Activated CD4-positive, alpha-beta T cell treated with anti-CD3 and anti-CD28 coated beads for 4 hours (primary cell): ENCODE results near the gene CTNNBL1.

Experiments
- DNase-seq, 2 donors: peaks; one replicate each; pipeline ENCODE4 v3.0.0-alpha.2; 2020

Gene CTNNBL1

GRCh38 chr20:37742131-37742530 lies 48.3 kb downstream of the CTNNBL1 start:
- no peak for DNase-seq

- no peak for DNase-seq
Measured at GRCh38 chr20:37744347-37744746, 50.5 kb downstream of the CTNNBL1 start.

- no peak for DNase-seq
Measured at GRCh38 chr20:37745553-37745952, 51.7 kb downstream of the CTNNBL1 start.

- DNase-seq, result no peak
Measured at GRCh38 chr20:37748015-37748414, 54.2 kb downstream of the CTNNBL1 start.

- no peak for DNase-seq
Measured at GRCh38 chr20:37749218-37749617, 55.4 kb downstream of the CTNNBL1 start.

- DNase-seq, result no peak
Measured at GRCh38 chr20:37749620-37750403, 56.0 kb downstream of the CTNNBL1 start.

- no peak for DNase-seq
Measured at GRCh38 chr20:37755665-37756064, 61.8 kb downstream of the CTNNBL1 start.

GRCh38 chr20:37756234-37756633 lies 62.4 kb downstream of the CTNNBL1 start:
- no peak for DNase-seq

- no peak for DNase-seq
Measured at GRCh38 chr20:37757550-37757949, 63.7 kb downstream of the CTNNBL1 start.

GRCh38 chr20:37758332-37758731 lies 64.5 kb downstream of the CTNNBL1 start:
- DNase-seq, result no peak

- DNase-seq, result no peak
Measured at GRCh38 chr20:37759052-37759553, 65.3 kb downstream of the CTNNBL1 start.

GRCh38 chr20:37759761-37760209 lies 66.0 kb downstream of the CTNNBL1 start:
- no peak for DNase-seq

GRCh38 chr20:37760322-37760721 lies 66.5 kb downstream of the CTNNBL1 start:
- DNase-seq, result no peak

- DNase-seq, result no peak
Measured at GRCh38 chr20:37762716-37763485, 69.1 kb downstream of the CTNNBL1 start.

GRCh38 chr20:37764333-37764935 lies 70.6 kb downstream of the CTNNBL1 start:
- no peak for DNase-seq

GRCh38 chr20:37770908-37771307 lies 77.1 kb downstream of the CTNNBL1 start:
- no peak for DNase-seq

- DNase-seq, result no peak
Measured at GRCh38 chr20:37773291-37773826, 79.5 kb downstream of the CTNNBL1 start.

GRCh38 chr20:37774156-37774555 lies 80.3 kb downstream of the CTNNBL1 start:
- no peak for DNase-seq

- no peak for DNase-seq
Measured at GRCh38 chr20:37775200-37775599, 81.4 kb downstream of the CTNNBL1 start.

- DNase-seq, result no peak
Measured at GRCh38 chr20:37776049-37776448, 82.2 kb downstream of the CTNNBL1 start.

GRCh38 chr20:37776526-37776925 lies 82.7 kb downstream of the CTNNBL1 start:
- DNase-seq, result no peak

GRCh38 chr20:37777012-37777950 lies 83.5 kb downstream of the CTNNBL1 start:
- no peak for DNase-seq
